ENCODE measurements around the gene OLFM2.

Gene OLFM2

GRCh38 chr19:9877780-9878510 is 58.4 kb downstream of the OLFM2 start:
- H3K27me3 ChIP-seq (ENCODE audit: control insufficient read depth in 1 of 2, insufficient read depth in 2 of 2, low read length in 2 of 2): no peaks in the 10 kb centered on the region
- H3K27ac ChIP-seq (ENCODE audit: low read length): no peak overlapping the region
- H3K9ac ChIP-seq (ENCODE audit: low read length in 2 of 2): no peak overlapping the region
- H3K9me3 ChIP-seq (ENCODE audit: control insufficient read depth in 2 of 2, low read length in 2 of 2): no peaks in the 10 kb centered on the region
- no peak overlapping the region for H3K4me3 ChIP-seq (ENCODE audit: low read length in 2 of 2)
- no peaks in the 10 kb centered on the region for H3K36me3 ChIP-seq (ENCODE audit: control insufficient read depth in 2 of 2, insufficient read depth in 2 of 2, low read length in 2 of 2)
- H3K4me1 ChIP-seq (ENCODE audit: control insufficient read depth, insufficient read depth, low read length): no peaks in the 10 kb centered on the region

- Histone ChIP-seq H3K4me3 (ENCODE audit: low read length in 2 of 2) (no peak overlapping the region), H3K9me3 (ENCODE audit: control insufficient read depth in 2 of 2, low read length in 2 of 2) (no peaks in the 10 kb centered on the region), H3K4me1 (ENCODE audit: control insufficient read depth, insufficient read depth, low read length) (no peaks in the 10 kb centered on the region), H3K27me3 (ENCODE audit: control insufficient read depth in 1 of 2, insufficient read depth in 2 of 2, low read length in 2 of 2) (no peaks in the 10 kb centered on the region), H3K9ac (ENCODE audit: low read length in 2 of 2) (no peak overlapping the region), H3K27ac (ENCODE audit: low read length) (no peak overlapping the region), H3K36me3 (ENCODE audit: control insufficient read depth in 2 of 2, insufficient read depth in 2 of 2, low read length in 2 of 2) (no peaks in the 10 kb centered on the region)
Measured at GRCh38 chr19:9875796-9876195, 60.5 kb downstream of the OLFM2 start.

GRCh38 chr19:9875031-9875627 is 61.2 kb downstream of the OLFM2 start:
- H3K27me3 ChIP-seq (ENCODE audit: control insufficient read depth in 1 of 2, insufficient read depth in 2 of 2, low read length in 2 of 2): no peaks in the 10 kb centered on the region
- H3K36me3 ChIP-seq (ENCODE audit: control insufficient read depth in 2 of 2, insufficient read depth in 2 of 2, low read length in 2 of 2): no peaks in the 10 kb centered on the region
- H3K4me3 ChIP-seq (ENCODE audit: low read length in 2 of 2): no peak overlapping the region
- no peaks in the 10 kb centered on the region for H3K9me3 ChIP-seq (ENCODE audit: control insufficient read depth in 2 of 2, low read length in 2 of 2)
- H3K27ac ChIP-seq (ENCODE audit: low read length): no peak overlapping the region
- no peaks in the 10 kb centered on the region for H3K4me1 ChIP-seq (ENCODE audit: control insufficient read depth, insufficient read depth, low read length)
- H3K9ac ChIP-seq (ENCODE audit: low read length in 2 of 2): no peak overlapping the region

- Histone ChIP-seq H3K9me3 (ENCODE audit: control insufficient read depth in 2 of 2, low read length in 2 of 2) (no peaks in the 10 kb centered on the region), H3K4me3 (ENCODE audit: low read length in 2 of 2) (no peak overlapping the region), H3K9ac (ENCODE audit: low read length in 2 of 2) (no peak overlapping the region), H3K27me3 (ENCODE audit: control insufficient read depth in 1 of 2, insufficient read depth in 2 of 2, low read length in 2 of 2) (no peaks in the 10 kb centered on the region), H3K36me3 (ENCODE audit: control insufficient read depth in 2 of 2, insufficient read depth in 2 of 2, low read length in 2 of 2) (no peaks in the 10 kb centered on the region), H3K4me1 (ENCODE audit: control insufficient read depth, insufficient read depth, low read length) (no peaks in the 10 kb centered on the region), H3K27ac (ENCODE audit: low read length) (no peak overlapping the region)
Measured at GRCh38 chr19:9872618-9873242, 63.6 kb downstream of the OLFM2 start.

- Histone ChIP-seq H3K9me3 (ENCODE audit: control insufficient read depth in 2 of 2, low read length in 2 of 2) (no peaks in the 10 kb centered on the region), H3K4me3 (ENCODE audit: low read length in 2 of 2) (no peak overlapping the region), H3K27ac (ENCODE audit: low read length) (no peak overlapping the region), H3K4me1 (ENCODE audit: control insufficient read depth, insufficient read depth, low read length) (no peaks in the 10 kb centered on the region), H3K36me3 (ENCODE audit: control insufficient read depth in 2 of 2, insufficient read depth in 2 of 2, low read length in 2 of 2) (no peaks in the 10 kb centered on the region), H3K9ac (ENCODE audit: low read length in 2 of 2) (no peak overlapping the region), H3K27me3 (ENCODE audit: control insufficient read depth in 1 of 2, insufficient read depth in 2 of 2, low read length in 2 of 2) (no peaks in the 10 kb centered on the region)
Measured at GRCh38 chr19:9871626-9872338, 64.5 kb downstream of the OLFM2 start.

GRCh38 chr19:9868983-9869617 is 67.2 kb downstream of the OLFM2 start:
- Histone ChIP-seq H3K4me3 (ENCODE audit: low read length in 2 of 2) (no peak overlapping the region), H3K9me3 (ENCODE audit: control insufficient read depth in 2 of 2, low read length in 2 of 2) (no peaks in the 10 kb centered on the region), H3K36me3 (ENCODE audit: control insufficient read depth in 2 of 2, insufficient read depth in 2 of 2, low read length in 2 of 2) (no peaks in the 10 kb centered on the region), H3K27me3 (ENCODE audit: control insufficient read depth in 1 of 2, insufficient read depth in 2 of 2, low read length in 2 of 2) (no peaks in the 10 kb centered on the region), H3K9ac (ENCODE audit: low read length in 2 of 2) (no peak overlapping the region), H3K4me1 (ENCODE audit: control insufficient read depth, insufficient read depth, low read length) (no peaks in the 10 kb centered on the region), H3K27ac (ENCODE audit: low read length) (no peak overlapping the region)

GRCh38 chr19:9865732-9866501 is 70.4 kb downstream of the OLFM2 start:
- Histone ChIP-seq H3K9ac (ENCODE audit: low read length in 2 of 2) (no peak overlapping the region), H3K9me3 (ENCODE audit: control insufficient read depth in 2 of 2, low read length in 2 of 2) (no peaks in the 10 kb centered on the region), H3K36me3 (ENCODE audit: control insufficient read depth in 2 of 2, insufficient read depth in 2 of 2, low read length in 2 of 2) (no peaks in the 10 kb centered on the region), H3K4me3 (ENCODE audit: low read length in 2 of 2) (no peak overlapping the region), H3K4me1 (ENCODE audit: control insufficient read depth, insufficient read depth, low read length) (no peaks in the 10 kb centered on the region), H3K27me3 (ENCODE audit: control insufficient read depth in 1 of 2, insufficient read depth in 2 of 2, low read length in 2 of 2) (no peaks in the 10 kb centered on the region), H3K27ac (ENCODE audit: low read length) (no peak overlapping the region)

GRCh38 chr19:9863759-9864158 is 72.6 kb downstream of the OLFM2 start:
- Histone ChIP-seq H3K36me3 (ENCODE audit: control insufficient read depth in 2 of 2, insufficient read depth in 2 of 2, low read length in 2 of 2) (no peaks in the 10 kb centered on the region), H3K4me3 (ENCODE audit: low read length in 2 of 2) (no peak overlapping the region), H3K9ac (ENCODE audit: low read length in 2 of 2) (no peak overlapping the region), H3K27me3 (ENCODE audit: control insufficient read depth in 1 of 2, insufficient read depth in 2 of 2, low read length in 2 of 2) (no peaks in the 10 kb centered on the region), H3K27ac (ENCODE audit: low read length) (no peak overlapping the region), H3K4me1 (ENCODE audit: control insufficient read depth, insufficient read depth, low read length) (no peaks in the 10 kb centered on the region), H3K9me3 (ENCODE audit: control insufficient read depth in 2 of 2, low read length in 2 of 2) (no peaks in the 10 kb centered on the region)

- Histone ChIP-seq H3K4me1 (ENCODE audit: control insufficient read depth, insufficient read depth, low read length) (no peaks in the 10 kb centered on the region), H3K27ac (ENCODE audit: low read length) (no peak overlapping the region), H3K36me3 (ENCODE audit: control insufficient read depth in 2 of 2, insufficient read depth in 2 of 2, low read length in 2 of 2) (no peaks in the 10 kb centered on the region), H3K4me3 (ENCODE audit: low read length in 2 of 2) (no peak overlapping the region), H3K9ac (ENCODE audit: low read length in 2 of 2) (no peak overlapping the region), H3K9me3 (ENCODE audit: control insufficient read depth in 2 of 2, low read length in 2 of 2) (no peaks in the 10 kb centered on the region), H3K27me3 (ENCODE audit: control insufficient read depth in 1 of 2, insufficient read depth in 2 of 2, low read length in 2 of 2) (no peaks in the 10 kb centered on the region)
Measured at GRCh38 chr19:9862938-9863337, 73.4 kb downstream of the OLFM2 start.

GRCh38 chr19:9861503-9861902 is 74.8 kb downstream of the OLFM2 start:
- no peak overlapping the region for H3K4me3 ChIP-seq (ENCODE audit: low read length in 2 of 2)
- no peaks in the 10 kb centered on the region for H3K4me1 ChIP-seq (ENCODE audit: control insufficient read depth, insufficient read depth, low read length)

More at GRCh38 chr19:9861503-9861902, 74.8 kb downstream of the OLFM2 start:
- Histone ChIP-seq H3K36me3 (ENCODE audit: control insufficient read depth in 2 of 2, insufficient read depth in 2 of 2, low read length in 2 of 2) (no peaks in the 10 kb centered on the region), H3K27me3 (ENCODE audit: control insufficient read depth in 1 of 2, insufficient read depth in 2 of 2, low read length in 2 of 2) (no peaks in the 10 kb centered on the region), H3K9me3 (ENCODE audit: control insufficient read depth in 2 of 2, low read length in 2 of 2) (no peaks in the 10 kb centered on the region), H3K27ac (ENCODE audit: low read length) (no peak overlapping the region), H3K9ac (ENCODE audit: low read length in 2 of 2) (no peak overlapping the region)

All from stomach smooth muscle (tissue), 2 donors.